CD14-positive monocyte (primary cell): ENCODE measurements around the gene CLEC1A. TPM values are rescaled to one million over a fixed set of nuclear protein-coding genes. Genes with fewer than 3 reads are reported as not detected.
A peak's percentile ranks its signal among the peaks of the same experiment; 100 is the strongest.

Source experiments
- DNase-seq, 3 donors: peaks; one replicate each; pipeline ENCODE4 v3.0.0-alpha.2; 2011 to 2022
- H2AFZ ChIP-seq: 2 replicates; pipeline ENCODE4 v1.6.0; 2012; ENCODE audit warnings: mild to moderate bottlenecking, low read depth, low read length, inconsistent platforms; ENCODE audit not compliant: insufficient read depth, poor library complexity, severe bottlenecking
- H3K27ac ChIP-seq, 2 donors: 1 replicate in 1 of 2; 2 replicates in 1 of 2; pipeline ENCODE4 v1.5.1; 2012 to 2013; ENCODE audit warnings: low read length in 2 of 2, control low read depth in 1 of 2, inconsistent platforms in 1 of 2, low read depth in 1 of 2, mild to moderate bottlenecking in 1 of 2
- H3K27me3 ChIP-seq, 2 donors: one replicate each; pipeline versions ENCODE4 v1.6.0 to v1.6.1; 2011 to 2013; ENCODE audit warnings: low read length in 2 of 2; ENCODE audit not compliant: control insufficient read depth in 2 of 2, insufficient read depth in 2 of 2
- H3K36me3 ChIP-seq, 2 donors: replicated peaks in 1 of 2; 1 replicate in 1 of 2; 2 replicates in 1 of 2; pipeline versions ENCODE4 v1.5.1 to v1.6.1; 2012 to 2013; ENCODE audit warnings: low read length in 2 of 2, control low read depth in 1 of 2, inconsistent platforms in 1 of 2, mild to moderate bottlenecking in 1 of 2; ENCODE audit not compliant: insufficient read depth in 2 of 2, control insufficient read depth in 1 of 2
- H3K4me1 ChIP-seq, 2 donors: 1 replicate in 1 of 2; 2 replicates in 1 of 2; pipeline versions ENCODE4 v1.5.1 to v1.6.1; 2012 to 2013; ENCODE audit warnings: low read length in 2 of 2, control low read depth in 1 of 2, inconsistent platforms in 1 of 2, mild to moderate bottlenecking in 1 of 2, moderate library complexity in 1 of 2; ENCODE audit not compliant: insufficient read depth in 2 of 2, control insufficient read depth in 1 of 2
- H3K4me2 ChIP-seq: replicated peaks from 2 replicates; pipeline ENCODE3; 2012; ENCODE audit warnings: low read length, moderate library complexity, mild to moderate bottlenecking; ENCODE audit not compliant: poor library complexity, severe bottlenecking; ENCODE audit errors: extremely low read depth
- H3K4me3 ChIP-seq, 3 experiments: fragments of 200-600 bp in 1 of 3; sonication (generic) in 1 of 3; replicated peaks in 1 of 3; 1 replicate in 2 of 3; 2 replicates in 1 of 3; pipeline ENCODE4 v1.5.1; 2011 to 2013; ENCODE audit warnings: low read length in 3 of 3, mild to moderate bottlenecking in 3 of 3, control low read depth in 2 of 3, low read depth in 2 of 3, inconsistent platforms in 1 of 3, moderate library complexity in 1 of 3
- H3K79me2 ChIP-seq: 2 replicates; pipeline ENCODE4 v1.6.0; 2012; ENCODE audit warnings: mild to moderate bottlenecking, control low read depth, inconsistent platforms, low read length, moderate library complexity; ENCODE audit not compliant: insufficient read depth
- H3K9ac ChIP-seq: 2 replicates; pipeline ENCODE4 v1.6.0; 2017; ENCODE audit warnings: low read length, mild to moderate bottlenecking; ENCODE audit not compliant: insufficient read depth, poor library complexity, severe bottlenecking
- H3K9me3 ChIP-seq, 2 donors: replicated peaks in 1 of 2; 1 replicate in 1 of 2; 2 replicates in 1 of 2; pipeline versions ENCODE4 v1.5.1 to v1.6.1; 2012 to 2013; ENCODE audit warnings: low read length in 2 of 2, control low read depth in 1 of 2; ENCODE audit not compliant: control insufficient read depth in 1 of 2, insufficient read depth in 1 of 2
- H4K20me1 ChIP-seq: 2 replicates; pipeline ENCODE4 v1.6.0; 2012; ENCODE audit warnings: mild to moderate bottlenecking, low read length, control low read depth, moderate library complexity; ENCODE audit not compliant: insufficient read depth
- H3K27ac Mint-ChIP-seq, 7 donors: one replicate each; pipeline ENCODE4 v1.8.0; 2020; ENCODE audit warnings: mild to moderate bottlenecking in 7 of 7, mixed read lengths in 7 of 7, moderate library complexity in 6 of 7, inconsistent platforms in 2 of 7
- H3K27me3 Mint-ChIP-seq, 3 donors: one replicate each; pipeline ENCODE4 v1.8.0; 2021 to 2022; ENCODE audit warnings: low read depth in 3 of 3, mild to moderate bottlenecking in 3 of 3, mixed read lengths in 3 of 3, moderate library complexity in 3 of 3, inconsistent platforms in 1 of 3
- H3K36me3 Mint-ChIP-seq, 2 donors: one replicate each; pipeline ENCODE4 v1.8.0; 2020; ENCODE audit warnings: mixed read lengths in 2 of 2, inconsistent platforms in 1 of 2, mild to moderate bottlenecking in 1 of 2
- H3K4me1 Mint-ChIP-seq: one replicate; pipeline ENCODE4 v1.8.0; 2020; ENCODE audit warnings: mild to moderate bottlenecking, mixed read lengths
- H3K4me3 Mint-ChIP-seq, 2 donors: one replicate each; pipeline ENCODE4 v1.8.0; 2020; ENCODE audit warnings: mild to moderate bottlenecking in 2 of 2, mixed read lengths in 2 of 2, moderate library complexity in 1 of 2
- H3K9me3 Mint-ChIP-seq, 7 donors: one replicate each; pipeline ENCODE4 v1.8.0; 2020 to 2022; ENCODE audit warnings: mixed read lengths in 7 of 7, mild to moderate bottlenecking in 6 of 7, moderate library complexity in 6 of 7, inconsistent platforms in 2 of 7
- WGBS: methylation state at CpG from one replicate; pipeline ENCODE4 v1.1.5; 2013; ENCODE audit warnings: missing lambda C conversion rate; ENCODE audit not compliant: insufficient coverage; 5-methylcytosine and 5-hydroxymethylcytosine counted together
- intact Hi-C, 2 donors: fragments of 100-400 bp; cut with micrococcal nuclease; formaldehyde crosslinking; loops; one replicate each; pipeline versions ENCODE4 v1.15.0 to v1.15.1; 2023
- polyA plus RNA-seq, 3 donors: library from polyadenylated mRNA; depleted of rRNA in 1 of 3; unstranded in 2 of 3; stranded (reverse) in 1 of 3; fragments of 300-500 nt in 2 of 3; fragments of >200 nt in 1 of 3; fragmentation: Illumina TruSeq in 2 of 3; gene quantifications; 1 replicate in 2 of 3; 2 replicates in 1 of 3; pipeline ENCODE4 v1.2.3, GENCODE V29; 2012 to 2021
- TF ChIP-seq, protein P1 (sequence below): fragments of 200-600 bp; IDR thresholded peaks from one replicate; pipeline ENCODE4 v1.8.0; 2022; ENCODE audit warnings: antibody characterized with exemption, mild to moderate bottlenecking

Gene CLEC1A
- polyA plus RNA-seq, 3 donors: 0.90 to 7.9 (median 1.1) TPM

GRCh38 chr12:10048526-10048925 is 50.3 kb downstream of the CLEC1A start:
- Histone ChIP-seq H3K27ac (peak overlapping the region in 1 of 2 donors; percentile 23), H3K27me3 (no peaks in the 10 kb centered on the region), H3K9ac (no peak overlapping the region), H4K20me1 (no peaks in the 10 kb centered on the region), H3K9me3 (no peaks in the 10 kb centered on the region), H3K79me2 (no peaks in the 10 kb centered on the region), H3K4me2 (peak overlapping the region; percentile 29), H2AFZ (no peak overlapping the region), H3K4me3 (no peak overlapping the region), H3K4me1 (peaks cover 25 to 30% of the 10 kb centered on the region in 2 donors), H3K36me3 (no peaks in the 10 kb centered on the region)
- Mint-ChIP-seq H3K27me3 (no peaks in the 10 kb centered on the region), H3K27ac (peak overlapping the region in 6 of 7 donors; percentile 0 to 77 (median 54)), H3K36me3 (peaks cover 0 to 3% of the 10 kb centered on the region in 2 donors), H3K4me3 (no peak overlapping the region), H3K4me1 (peaks cover 36% of the 10 kb centered on the region), H3K9me3 (peaks cover 0 to 3% (median 2%) of the 10 kb centered on the region in 7 donors)
- intact Hi-C loops: no loop called here
- peak in 2 of 3 donors; percentile 39 to 54 for DNase-seq
- TF ChIP-seq, protein P1, sequence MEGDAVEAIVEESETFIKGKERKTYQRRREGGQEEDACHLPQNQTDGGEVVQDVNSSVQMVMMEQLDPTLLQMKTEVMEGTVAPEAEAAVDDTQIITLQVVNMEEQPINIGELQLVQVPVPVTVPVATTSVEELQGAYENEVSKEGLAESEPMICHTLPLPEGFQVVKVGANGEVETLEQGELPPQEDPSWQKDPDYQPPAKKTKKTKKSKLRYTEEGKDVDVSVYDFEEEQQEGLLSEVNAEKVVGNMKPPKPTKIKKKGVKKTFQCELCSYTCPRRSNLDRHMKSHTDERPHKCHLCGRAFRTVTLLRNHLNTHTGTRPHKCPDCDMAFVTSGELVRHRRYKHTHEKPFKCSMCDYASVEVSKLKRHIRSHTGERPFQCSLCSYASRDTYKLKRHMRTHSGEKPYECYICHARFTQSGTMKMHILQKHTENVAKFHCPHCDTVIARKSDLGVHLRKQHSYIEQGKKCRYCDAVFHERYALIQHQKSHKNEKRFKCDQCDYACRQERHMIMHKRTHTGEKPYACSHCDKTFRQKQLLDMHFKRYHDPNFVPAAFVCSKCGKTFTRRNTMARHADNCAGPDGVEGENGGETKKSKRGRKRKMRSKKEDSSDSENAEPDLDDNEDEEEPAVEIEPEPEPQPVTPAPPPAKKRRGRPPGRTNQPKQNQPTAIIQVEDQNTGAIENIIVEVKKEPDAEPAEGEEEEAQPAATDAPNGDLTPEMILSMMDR: no peak
- WGBS: 0% methylated on average over 2 of the region's 3 CpGs

DNA sequence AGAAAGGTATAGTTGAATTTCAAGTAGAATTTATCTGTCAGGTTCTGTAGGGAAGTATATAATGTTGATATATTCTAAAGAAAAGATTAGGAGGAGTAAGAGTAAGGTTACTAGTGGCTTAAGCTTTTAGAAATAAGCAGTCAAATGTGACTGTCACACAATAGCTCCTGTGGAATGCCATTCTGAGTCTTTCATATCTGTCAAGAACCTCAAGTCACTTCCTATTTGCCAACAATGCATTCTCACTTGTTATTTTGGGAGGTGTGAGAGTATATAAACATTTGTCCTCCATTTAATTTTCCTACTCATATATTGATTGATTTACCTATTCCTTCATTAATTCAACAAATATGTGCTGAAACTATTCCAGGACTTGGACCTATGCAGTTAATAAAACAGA is 56.6 kb downstream of the CLEC1A start:
- Histone ChIP-seq H2AFZ (no peak overlapping the region), H3K36me3 (no peaks in the 10 kb centered on the region), H3K4me3 (no peak overlapping the region), H3K9ac (no peak overlapping the region), H3K27ac (no peak overlapping the region), H3K9me3 (no peaks in the 10 kb centered on the region), H3K4me1 (peaks cover 10 to 19% of the 10 kb centered on the region in 2 donors), H3K27me3 (no peaks in the 10 kb centered on the region), H3K79me2 (no peaks in the 10 kb centered on the region), H4K20me1 (no peaks in the 10 kb centered on the region), H3K4me2 (no peak overlapping the region)
- Mint-ChIP-seq H3K9me3 (no peaks in the 10 kb centered on the region), H3K27me3 (no peaks in the 10 kb centered on the region), H3K36me3 (peaks cover 0 to 3% of the 10 kb centered on the region in 2 donors), H3K27ac (no peak overlapping the region), H3K4me1 (peaks cover 24% of the 10 kb centered on the region), H3K4me3 (no peak overlapping the region)
- intact Hi-C loops: no loop called here
- no peak for DNase-seq
- TF ChIP-seq, protein P1: no peak
